Measurements from ENCODE around the gene LPIN1. TPM values are rescaled to one million over a fixed set of nuclear protein-coding genes. Genes with fewer than 3 reads are reported as not detected.
A peak's percentile ranks its signal among the peaks of the same experiment; 100 is the strongest.
"Not testable (repeated sequence)": the region's sequence is repeated elsewhere in the genome, so short reads cannot be mapped to it uniquely, and the experiment has no call there.

The LPIN1 gene
- total RNA-seq, 6 experiments from 2014 or later, result 17.5 to 22.9 (median 20.7) TPM

GRCh38 chr2:11858883-11859282, 112.5 kb downstream of the LPIN1 start:
- H3K9me3 Mint-ChIP-seq, result peaks cover 19% of the 10 kb centered on the region
- H3K4me3 Mint-ChIP-seq, result no peak overlapping the region
- no peak for DNase-seq
- peaks cover 9% of the 10 kb centered on the region; the same call in 1 of the 2 replicates for H3K36me3 Mint-ChIP-seq (ENCODE audit: low read depth)
- H3K27ac Mint-ChIP-seq, result no peak overlapping the region
- peaks cover 4% of the 10 kb centered on the region for H3K4me1 Mint-ChIP-seq (ENCODE audit: low read depth)
- TF ChIP-seq CTCF (IDR thresholded peaks at IDR 0.05), result no peak
- peaks cover 14% of the 10 kb centered on the region for H3K27me3 Mint-ChIP-seq (ENCODE audit: insufficient read depth)

- not testable (repeated sequence) for H3K4me3 Mint-ChIP-seq; DNase-seq; H3K36me3 Mint-ChIP-seq (ENCODE audit: low read depth); H3K27ac Mint-ChIP-seq
- peaks cover 19% of the 10 kb centered on the region for H3K9me3 Mint-ChIP-seq
- peaks cover 14% of the 10 kb centered on the region for H3K27me3 Mint-ChIP-seq (ENCODE audit: insufficient read depth)
- H3K4me1 Mint-ChIP-seq (ENCODE audit: low read depth), result peaks cover 11% of the 10 kb centered on the region
Measured at GRCh38 chr2:11859975-11860374, 113.5 kb downstream of the LPIN1 start.

- no peak for DNase-seq
Measured at GRCh38 chr2:11861044-11861443, 114.6 kb downstream of the LPIN1 start.

GRCh38 chr2:11862049-11862448, 115.6 kb downstream of the LPIN1 start:
- H3K27me3 Mint-ChIP-seq (ENCODE audit: insufficient read depth), result peaks cover 10% of the 10 kb centered on the region
- H3K9me3 Mint-ChIP-seq, result peaks cover 19% of the 10 kb centered on the region
- H3K4me3 Mint-ChIP-seq, result no peak overlapping the region
- no peak overlapping the region for H3K27ac Mint-ChIP-seq
- H3K36me3 Mint-ChIP-seq (ENCODE audit: low read depth), result peaks cover 9% of the 10 kb centered on the region; the same call in 1 of the 2 replicates
- no peak for DNase-seq
- no peak for TF ChIP-seq CTCF (IDR thresholded peaks at IDR 0.05)
- H3K4me1 Mint-ChIP-seq (ENCODE audit: low read depth), result peaks cover 11% of the 10 kb centered on the region

More at GRCh38 chr2:11861044-11861443, 114.6 kb downstream of the LPIN1 start:
- peaks cover 19% of the 10 kb centered on the region for H3K9me3 Mint-ChIP-seq
- peaks cover 11% of the 10 kb centered on the region for H3K4me1 Mint-ChIP-seq (ENCODE audit: low read depth)
- peaks cover 9% of the 10 kb centered on the region; the same call in 1 of the 2 replicates for H3K36me3 Mint-ChIP-seq (ENCODE audit: low read depth)
- no peak for TF ChIP-seq CTCF (IDR thresholded peaks at IDR 0.05)
- no peak overlapping the region for H3K4me3 Mint-ChIP-seq
- H3K27me3 Mint-ChIP-seq (ENCODE audit: insufficient read depth), result peaks cover 14% of the 10 kb centered on the region
- no peak overlapping the region for H3K27ac Mint-ChIP-seq

- DNase-seq, result no peak
- H3K27me3 Mint-ChIP-seq (ENCODE audit: insufficient read depth), result peaks cover 7% of the 10 kb centered on the region; the same call in 1 of the 2 replicates
- H3K36me3 Mint-ChIP-seq (ENCODE audit: low read depth), result peaks cover 9% of the 10 kb centered on the region; the same call in 1 of the 2 replicates
- H3K4me1 Mint-ChIP-seq (ENCODE audit: low read depth), result peaks cover 11% of the 10 kb centered on the region
- H3K9me3 Mint-ChIP-seq, result peaks cover 12% of the 10 kb centered on the region
- no peak for TF ChIP-seq CTCF (IDR thresholded peaks at IDR 0.05)
- no peak overlapping the region for H3K4me3 Mint-ChIP-seq
- no peak overlapping the region for H3K27ac Mint-ChIP-seq
Measured at GRCh38 chr2:11863103-11863502, 116.7 kb downstream of the LPIN1 start.

- peaks cover 7% of the 10 kb centered on the region; the same call in 1 of the 2 replicates for H3K27me3 Mint-ChIP-seq (ENCODE audit: insufficient read depth)
Measured at GRCh38 chr2:11863513-11864328, 117.3 kb downstream of the LPIN1 start.

More at GRCh38 chr2:11863513-11864328, 117.3 kb downstream of the LPIN1 start:
- Mint-ChIP-seq H3K27ac (peak overlapping the region; percentile 20), H3K4me3 (peak overlapping the region; percentile 68), H3K9me3 (peaks cover 8% of the 10 kb centered on the region), H3K36me3 (ENCODE audit: low read depth) (peaks cover 8% of the 10 kb centered on the region; the same call in 1 of the 2 replicates), H3K4me1 (ENCODE audit: low read depth) (peaks cover 11% of the 10 kb centered on the region)
- TF ChIP-seq CTCF (IDR thresholded peaks at IDR 0.05), result peak; percentile 98
- DNase-seq, result peak; percentile 77
